ENCODE data around the gene MEFV.

The MEFV gene

DNA sequence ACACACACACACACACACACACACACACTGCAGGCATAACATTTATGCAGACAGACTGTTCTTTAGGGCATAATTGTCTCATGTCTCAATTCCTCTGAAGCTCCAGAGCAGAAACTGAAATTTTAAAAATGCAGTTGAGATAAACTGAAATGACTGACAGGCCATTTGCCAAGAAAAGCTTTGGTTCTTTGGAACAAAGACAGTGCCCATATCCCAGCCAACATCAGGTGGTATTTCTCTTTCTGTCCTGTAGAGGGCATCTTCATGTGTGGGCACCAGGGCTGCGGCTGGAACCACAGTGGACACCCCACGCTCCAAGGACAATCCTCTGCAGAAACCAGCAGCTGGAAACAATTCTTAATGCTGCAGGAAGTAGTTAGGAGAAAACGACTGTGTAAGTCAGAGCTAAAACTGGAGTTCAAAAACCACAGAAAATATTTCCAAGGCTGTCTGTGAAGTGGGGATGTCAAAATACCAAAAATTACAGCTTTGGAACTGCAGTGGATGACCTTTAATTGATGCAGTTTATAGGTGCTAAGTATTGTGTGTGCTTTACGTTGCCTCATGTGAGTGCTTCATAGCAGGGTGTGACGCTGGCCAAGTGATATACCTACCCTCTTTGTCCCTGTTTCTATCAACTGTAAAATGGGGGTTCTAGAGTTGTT is 10.6 kb upstream of the MEFV start:
- no peak for DNase-seq

DNA sequence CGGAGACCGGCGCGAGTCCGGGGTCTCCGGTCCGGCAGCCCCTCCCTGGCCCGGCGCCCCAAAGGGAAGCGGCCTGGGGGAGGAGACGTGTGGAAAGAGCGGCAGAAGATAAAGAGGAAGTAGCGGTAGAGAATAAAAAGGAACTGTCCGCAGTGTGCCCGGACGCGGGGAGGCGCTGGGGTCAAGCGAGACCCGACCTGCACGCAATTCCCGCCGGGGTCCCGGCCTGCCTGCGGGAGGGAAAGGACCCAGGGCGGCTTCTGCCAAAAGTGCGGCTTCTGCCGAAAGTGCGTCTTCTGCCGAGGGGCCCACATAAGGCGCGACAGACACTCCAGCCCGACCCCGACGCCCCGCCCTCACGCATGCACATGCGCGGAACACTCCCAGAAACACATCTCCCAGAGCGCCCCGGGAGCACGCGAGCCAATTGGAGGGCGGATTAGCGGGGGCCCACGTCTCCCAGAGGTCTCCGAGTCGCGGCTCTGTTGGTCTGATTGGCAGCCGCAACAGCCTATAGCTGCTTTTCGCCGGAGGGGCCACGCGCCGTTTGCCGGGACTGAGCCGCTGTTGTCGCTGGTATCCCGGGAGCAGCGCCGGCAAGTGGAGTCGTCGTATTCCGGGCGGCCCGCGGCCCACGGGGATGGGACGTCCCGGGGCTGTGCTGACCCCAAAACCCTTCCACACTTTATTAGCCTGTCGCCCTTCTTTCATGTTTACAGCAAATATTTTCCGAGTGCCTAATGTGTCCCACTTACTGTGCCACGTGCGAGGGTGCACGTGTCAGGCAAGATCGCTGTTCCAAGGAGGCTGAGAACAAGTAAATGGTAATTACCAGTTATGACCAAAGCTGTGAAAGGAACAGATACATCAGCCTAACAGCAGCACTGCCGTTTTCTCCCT is 8.0 kb upstream of the MEFV start:
- DNase-seq: peak; percentile 94

DNA sequence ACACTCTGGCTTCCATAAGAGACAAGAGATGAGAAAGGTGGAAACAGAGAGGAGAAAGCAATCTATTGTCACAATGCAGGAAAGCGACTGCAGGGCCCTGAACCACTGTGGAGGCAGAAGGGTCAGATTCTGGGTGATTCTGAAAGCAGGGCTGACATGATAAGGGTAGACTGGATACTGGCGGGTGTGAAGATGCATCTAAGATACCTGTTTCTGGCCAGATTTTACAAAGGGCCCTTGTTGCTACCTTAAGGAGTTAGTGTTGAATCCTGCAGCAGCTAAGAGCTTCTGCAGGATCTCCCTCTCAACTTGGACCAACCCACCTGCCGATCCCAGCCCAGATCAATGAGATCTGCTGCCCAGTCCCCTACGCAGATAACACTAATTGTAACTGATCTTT is 6.1 kb upstream of the MEFV start:
- no peak for DNase-seq

DNA sequence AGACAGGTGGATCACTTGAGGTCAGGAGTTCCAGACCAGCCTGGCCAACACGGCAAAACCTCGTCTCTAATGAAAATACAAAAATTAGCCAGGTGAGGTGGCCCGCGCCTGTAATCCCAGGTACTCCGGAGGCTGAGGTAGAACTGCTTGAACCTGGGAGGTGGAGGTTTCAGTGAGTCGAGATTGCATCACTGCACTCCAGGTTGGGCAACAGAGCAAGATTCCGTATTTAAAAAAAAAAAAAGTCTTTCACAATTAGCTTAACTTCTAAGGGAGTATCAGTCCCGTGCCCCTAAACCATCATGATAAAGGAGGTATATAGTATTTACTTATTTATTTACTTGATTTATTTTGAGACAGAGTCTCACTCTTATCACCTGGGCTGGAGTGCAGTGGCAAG is 3.4 kb upstream of the MEFV start:
- no peak for DNase-seq

DNA sequence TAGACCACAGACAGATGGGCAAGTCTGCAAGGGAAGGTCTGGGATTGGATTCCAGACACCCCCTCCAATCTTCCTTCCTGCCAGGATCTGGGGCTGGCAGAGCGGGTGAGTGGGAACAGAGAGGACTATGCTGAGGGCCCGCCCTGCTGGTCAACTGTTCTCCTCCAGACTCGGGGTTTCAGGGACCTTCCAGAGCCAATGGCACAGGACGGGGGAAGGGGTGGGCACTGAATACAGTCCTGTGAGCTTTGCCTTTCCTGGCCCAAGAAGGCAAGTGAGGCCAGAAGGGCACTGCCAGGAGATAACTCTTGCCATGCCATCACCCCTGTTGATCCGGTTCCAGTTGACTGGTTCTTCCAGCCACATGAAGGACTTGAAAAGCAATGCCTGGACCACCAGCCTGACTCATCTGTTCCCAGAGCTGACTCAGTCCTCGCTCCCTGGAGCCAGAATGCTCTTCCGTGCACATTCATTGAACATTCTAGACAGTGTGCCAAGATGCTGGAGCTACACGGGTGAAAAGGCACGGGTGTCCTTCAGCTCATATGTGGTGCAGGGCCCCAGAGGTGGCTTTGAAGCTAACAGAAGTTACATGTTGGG is 533 bp upstream of the MEFV start:
- no peak for DNase-seq

DNA sequence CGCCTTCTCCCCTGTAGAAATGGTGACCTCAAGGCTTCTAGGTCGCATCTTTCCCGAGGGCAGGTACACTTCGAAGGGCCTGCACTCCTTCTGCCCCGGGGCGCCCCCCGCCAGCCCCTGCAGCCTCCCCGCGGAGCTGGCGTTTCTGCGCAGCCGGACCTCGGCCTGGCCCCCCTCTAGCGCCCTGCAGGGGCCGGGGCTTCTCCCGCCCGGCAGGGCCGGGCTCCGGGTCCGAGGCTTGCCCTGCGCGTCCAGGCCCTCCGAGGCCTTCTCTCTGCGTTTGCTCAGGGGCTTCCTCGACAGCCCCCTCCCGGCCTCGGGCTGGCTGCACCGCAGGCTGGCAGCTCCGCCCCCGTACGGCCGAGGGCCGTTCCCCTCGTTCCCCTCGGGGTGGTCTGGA is 2.1 kb downstream of the MEFV start:
- no peak for DNase-seq

DNA sequence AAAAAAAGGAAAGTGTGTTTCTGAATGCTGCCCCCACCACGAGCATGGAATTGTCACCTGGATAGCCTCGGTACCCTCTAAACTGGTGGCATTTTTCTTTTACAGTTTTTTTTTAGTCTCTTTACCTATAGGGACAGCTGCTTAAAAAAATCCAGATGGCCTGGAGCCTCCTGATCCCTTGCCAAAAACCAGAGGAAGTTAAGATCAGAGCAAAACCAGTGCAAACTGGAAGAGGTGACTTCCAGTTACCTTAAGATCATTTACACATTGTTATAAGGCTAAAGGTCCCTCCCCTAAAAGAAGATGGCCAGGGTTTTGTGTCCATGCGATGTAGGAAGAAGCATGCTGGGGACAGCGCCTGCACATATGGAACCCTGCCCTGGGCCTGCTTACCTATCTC is 3.5 kb downstream of the MEFV start:
- DNase-seq: no peak

DNA sequence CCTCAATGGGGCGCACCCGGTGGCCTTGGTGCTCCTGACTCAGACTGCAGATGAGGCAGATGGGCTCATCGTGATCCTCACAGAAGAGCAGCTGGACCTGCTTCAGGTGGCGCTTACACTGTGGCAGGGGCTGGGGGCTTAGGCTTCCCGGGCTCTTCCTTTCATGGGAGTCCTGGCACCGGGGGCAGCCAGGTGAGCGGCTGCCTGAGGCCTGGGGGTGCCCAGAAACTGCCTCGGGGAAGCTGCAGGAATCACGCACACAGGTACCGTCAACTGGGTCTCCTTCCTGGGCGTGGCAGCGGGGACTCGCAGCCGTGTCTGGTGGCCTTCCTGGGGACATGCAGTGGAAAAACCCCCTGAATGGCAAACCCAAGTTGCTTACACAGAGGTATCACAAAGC is 7.0 kb downstream of the MEFV start:
- no peak for DNase-seq

DNA sequence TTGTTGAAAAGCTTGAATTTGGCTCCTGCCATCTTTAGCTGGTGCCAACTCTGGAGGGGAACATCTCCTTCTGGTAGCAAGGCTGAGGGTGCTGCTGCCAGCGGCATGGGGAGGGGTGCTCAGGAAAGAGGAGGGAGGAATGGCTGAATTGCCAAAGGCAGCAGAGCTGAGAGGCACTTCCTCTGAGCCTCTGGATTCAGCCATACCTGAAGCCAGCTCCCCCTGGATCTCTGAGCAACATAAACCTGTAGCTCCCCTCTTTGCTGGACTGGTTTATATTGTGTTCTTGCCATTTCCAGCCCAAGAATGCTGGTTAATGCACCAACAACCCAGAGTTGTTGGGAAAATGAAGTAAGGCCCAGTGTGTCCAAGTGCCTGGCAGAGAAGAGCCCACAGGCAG is 7.4 kb downstream of the MEFV start:
- DNase-seq: no peak

DNA sequence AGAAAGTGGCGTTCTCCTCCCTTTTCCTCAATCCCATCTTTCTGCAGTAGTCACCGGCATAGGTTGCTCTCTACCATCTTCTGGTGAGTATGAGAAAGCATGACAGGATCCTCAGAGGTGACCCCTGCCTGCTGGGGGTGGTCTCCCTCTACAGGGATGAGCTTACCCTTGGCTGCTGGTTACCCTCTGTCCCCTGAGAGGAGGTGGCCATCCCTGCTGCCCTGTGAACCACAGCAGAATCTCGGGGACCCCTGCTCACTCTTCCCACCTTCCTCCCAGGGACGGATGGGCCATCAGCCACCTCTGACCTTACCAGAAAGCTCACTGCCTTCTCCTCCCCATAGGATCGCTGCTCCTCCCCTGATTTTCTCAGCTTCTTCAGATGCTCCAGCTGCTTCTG is 7.8 kb downstream of the MEFV start:
- no peak for DNase-seq

DNA sequence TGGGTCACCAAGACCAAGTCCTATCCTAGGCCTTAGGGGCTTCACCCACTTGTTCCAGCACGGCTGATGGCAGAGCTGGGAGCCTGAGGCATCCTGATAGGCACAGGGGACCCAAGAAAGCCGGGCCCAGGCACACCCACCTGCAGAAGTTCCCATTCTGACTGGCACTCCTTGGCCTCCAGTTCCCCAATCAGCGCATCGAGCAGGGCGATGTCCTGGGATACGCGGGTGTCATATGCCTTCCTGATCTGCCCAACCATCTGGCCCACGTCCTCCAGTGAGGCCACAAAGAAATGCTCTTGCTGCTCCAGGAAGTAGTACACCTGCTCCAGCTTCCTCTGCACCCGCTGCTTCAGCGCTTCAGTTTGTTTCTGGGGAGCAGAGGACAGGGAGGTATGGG is 9.6 kb downstream of the MEFV start:
- DNase-seq: no peak

DNA sequence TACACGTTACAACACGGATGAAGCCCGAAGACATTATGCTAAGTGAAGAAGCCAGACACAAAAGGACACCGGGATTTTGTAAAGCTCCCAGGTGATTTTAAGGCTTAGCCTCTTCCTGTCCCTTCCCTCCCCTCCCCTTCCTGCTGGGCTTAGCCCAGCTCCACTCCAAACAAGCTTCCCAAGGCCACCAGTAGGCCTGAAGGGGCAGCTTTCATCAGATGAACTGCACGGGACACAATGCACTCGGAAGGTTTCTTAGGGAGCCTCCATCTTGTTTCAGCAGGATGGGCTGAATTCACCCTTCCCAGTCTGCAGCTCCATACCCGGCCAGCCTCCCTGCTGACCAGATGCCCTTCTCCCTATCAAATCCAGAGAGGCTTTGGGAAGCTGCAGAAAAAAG is 10.4 kb downstream of the MEFV start:
- no peak for DNase-seq

DNA sequence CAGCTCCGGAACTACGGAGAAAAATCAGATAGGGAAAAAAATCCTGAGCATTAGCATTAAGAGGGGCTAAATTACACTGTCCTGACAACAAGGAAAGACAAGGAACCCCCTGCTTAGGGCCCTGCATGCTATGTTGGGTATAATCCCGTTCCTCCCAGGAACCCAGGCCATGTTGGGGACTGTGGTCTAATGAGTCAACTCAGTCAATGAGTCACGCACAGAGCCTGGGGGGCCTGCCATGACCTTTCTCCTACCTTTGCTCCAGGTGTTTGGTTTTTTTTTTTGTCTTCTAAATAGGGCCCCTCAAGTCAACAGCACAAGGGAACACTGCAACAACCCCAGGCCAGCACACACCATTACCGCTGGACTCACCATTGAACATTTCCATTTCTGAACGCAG is 12.6 kb downstream of the MEFV start:
- DNase-seq: no peak

DNA sequence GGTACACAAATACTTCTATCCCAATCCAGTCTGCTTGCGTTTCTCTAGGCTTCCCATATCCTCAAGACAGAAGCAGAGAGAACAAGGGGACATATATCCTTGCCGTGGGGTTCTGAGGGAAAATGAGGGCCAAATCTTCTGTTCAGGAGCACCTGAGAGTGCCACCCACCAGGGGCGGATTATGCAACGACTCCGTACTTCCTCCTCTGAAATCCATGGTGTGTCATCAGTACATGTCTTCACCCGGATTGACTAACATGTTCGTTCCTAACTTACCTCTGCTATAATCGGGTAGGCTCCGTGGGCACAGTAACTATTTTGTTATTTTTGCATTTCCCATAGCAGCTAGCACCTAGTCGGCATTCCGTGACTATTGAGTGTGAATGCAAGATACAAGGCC is 13.7 kb downstream of the MEFV start:
- no peak for DNase-seq

DNA sequence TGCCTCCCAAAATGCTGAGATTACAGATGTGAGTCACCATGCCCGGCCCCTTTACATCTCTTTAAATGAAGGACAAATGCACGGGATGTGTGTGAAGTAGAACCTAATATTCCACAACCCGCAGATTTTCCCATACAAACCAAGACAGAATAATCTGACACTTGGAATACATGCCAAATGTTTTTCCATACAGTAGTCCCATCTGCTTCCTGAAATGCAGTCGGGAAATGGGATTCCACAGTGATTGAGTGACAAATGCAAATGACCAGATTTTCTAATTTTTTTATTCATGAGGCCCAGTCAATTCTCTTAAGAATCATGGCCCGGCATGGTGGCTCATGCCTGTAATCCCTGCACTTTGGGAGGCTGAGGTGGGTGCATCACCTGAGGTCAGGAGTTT is 14.7 kb downstream of the MEFV start:
- no peak for DNase-seq

DNA sequence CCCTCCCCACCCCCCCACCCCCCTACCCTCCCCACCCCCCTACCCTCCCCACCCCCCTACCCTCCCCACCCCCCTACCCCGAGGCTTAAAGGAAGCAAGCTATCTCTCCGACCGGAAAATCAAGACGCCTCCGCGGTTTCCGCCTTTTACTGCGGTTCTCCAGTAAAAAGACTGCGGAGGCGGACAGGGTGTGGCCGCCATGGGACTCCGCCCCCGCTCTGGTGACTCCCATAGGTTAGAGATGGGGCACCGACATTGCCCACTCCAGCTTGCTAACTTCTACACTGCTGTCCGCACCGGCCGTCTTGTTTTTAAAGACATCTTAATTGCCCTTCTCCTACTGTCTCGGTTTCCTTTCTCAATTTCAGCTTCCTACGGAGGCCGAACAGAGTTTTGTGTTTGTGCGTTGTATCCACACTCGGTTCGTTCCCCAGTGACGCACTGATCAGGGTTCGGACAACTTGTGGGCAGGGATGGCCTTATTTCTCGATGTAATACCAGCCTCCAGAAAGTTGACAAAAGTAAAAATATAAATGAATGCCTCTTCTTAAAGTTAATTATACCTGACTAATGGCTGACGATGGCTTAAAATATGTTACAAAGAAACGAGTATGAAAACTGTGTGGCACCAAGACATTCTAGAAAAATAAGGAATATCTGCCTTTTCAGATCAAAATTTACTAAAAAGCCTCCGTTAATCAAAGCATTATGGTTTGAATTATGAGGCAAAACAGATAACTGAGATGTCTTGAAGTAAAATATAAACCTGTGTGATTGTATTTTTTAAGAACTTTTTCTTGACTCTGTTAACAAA is 20.4 kb downstream of the MEFV start:
- DNase-seq: peak; percentile 48

DNA sequence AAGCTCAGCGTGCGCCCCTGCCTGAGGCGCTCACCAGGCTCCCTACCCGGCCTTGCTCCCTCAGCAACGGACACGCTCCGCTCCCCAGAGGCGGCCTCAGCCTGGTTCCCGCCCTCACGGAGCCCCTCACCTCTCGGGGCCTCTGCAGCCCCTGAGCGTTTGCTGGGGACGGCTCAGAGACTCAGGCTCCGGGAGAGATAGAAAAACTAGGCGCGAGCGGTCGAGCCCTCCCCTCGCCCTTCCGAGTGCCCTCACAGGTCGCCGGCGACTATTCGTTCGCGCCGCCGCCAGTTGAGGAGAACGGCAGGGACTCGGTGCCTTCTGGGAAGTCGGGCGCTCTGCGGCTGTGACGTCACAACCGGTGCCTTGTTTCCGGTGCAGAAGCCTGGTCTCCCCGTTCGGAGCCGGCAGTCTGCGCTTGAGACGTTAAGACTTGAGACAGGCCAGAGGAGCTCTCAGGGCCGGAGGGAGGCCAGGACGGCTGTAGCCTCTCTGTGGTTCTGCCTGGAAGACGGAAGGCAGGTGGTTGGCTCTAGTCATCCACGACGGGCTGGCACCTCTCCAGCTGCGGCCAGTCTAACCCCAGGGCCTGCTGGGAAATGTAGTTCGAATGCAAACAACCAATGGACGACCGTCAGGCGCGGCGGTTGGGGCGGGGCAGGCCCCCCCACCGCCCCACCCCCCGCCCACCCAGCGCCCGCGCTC is 21.4 kb downstream of the MEFV start, which contains the start of gene ZNF200:
ZNF200 (minus strand) TSS at position 302 of the 705 bp plus-strand sequence. CDS start 1,403 bp downstream, outside the sequence.
- DNase-seq: peak; percentile 93

DNA sequence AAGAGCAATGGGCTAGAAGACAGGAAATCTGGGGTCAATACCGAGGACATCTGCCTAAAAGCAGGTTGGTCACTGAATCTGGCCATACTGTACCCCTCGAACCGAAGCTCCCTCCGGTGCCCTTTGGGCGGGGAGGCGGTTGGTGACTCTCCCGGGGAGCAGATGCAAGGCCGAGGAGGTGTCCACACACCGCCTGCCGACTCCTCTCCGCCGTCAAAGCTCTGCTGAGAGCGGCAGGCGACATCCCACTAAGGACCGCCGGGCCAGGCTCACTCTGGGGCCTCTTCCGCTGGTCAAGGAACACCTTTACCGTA is 21.9 kb downstream of the MEFV start:
- DNase-seq: no peak

DNA sequence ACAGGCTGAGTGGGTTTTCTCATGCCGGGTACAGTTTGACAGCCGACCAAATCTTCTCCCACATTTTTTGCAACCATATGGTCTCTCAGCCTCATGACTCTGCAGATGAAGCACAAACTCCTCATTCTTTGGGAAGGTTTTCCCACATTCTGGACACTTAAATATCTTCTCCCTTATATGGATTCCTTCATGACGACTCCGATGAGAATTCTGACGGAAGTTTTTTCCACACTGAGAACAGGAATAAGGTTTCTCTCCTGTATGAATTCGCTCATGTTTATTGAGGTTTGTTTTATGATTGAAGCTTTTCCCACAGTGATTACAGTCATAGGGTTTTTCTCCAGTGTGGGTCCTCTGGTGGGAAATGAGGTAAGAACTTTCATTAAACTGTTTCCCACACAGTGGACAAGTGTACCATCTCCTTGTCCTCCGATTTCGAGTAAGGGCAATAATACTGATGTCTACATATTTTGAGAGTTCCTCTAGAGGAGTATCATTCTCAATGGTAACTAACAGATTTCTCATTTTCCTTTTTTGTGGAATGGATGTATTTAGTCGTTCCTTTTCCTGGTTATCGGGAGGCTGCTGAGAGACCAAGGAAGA is 32.4 kb downstream of the MEFV start:
- no peak for DNase-seq

DNA sequence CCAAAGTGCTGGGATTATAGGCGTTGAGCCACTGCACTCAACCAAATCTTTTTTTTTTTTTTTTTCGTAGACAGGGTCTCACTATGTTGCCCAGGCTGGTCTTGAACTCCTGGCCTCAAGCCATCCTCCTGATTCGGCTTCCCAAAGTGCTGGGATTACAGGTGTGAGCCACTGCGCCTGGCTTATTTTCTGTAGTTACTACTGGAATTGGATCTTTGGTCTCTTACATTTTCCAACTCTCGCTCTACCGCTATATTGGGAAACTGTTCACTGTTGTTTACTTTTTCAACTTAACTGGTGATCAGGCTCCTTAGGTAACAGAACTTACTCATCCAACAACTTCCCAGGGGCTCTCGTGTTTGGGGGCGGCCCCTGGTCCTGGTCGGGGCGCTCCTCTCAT is 35.6 kb downstream of the MEFV start:
- no peak for DNase-seq

DNA sequence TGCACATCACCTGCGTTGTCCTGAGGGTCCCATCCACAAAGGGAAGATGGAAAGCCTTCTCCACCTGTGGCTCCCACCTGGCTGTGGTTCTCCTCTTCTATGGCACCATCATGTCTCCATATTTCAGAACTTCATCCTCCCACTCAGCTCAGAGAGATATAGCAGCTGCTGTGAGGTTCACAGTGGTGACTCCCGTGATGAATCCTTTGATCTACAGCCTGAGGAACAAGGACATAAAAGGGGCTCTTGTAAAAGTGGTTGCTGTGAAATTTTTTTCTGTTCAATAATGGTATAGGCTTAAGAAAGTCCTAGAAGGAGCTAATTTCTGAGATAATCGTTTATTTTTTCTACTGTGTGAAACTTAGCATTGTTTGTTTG is 40.2 kb downstream of the MEFV start:
- DNase-seq: no peak

DNA sequence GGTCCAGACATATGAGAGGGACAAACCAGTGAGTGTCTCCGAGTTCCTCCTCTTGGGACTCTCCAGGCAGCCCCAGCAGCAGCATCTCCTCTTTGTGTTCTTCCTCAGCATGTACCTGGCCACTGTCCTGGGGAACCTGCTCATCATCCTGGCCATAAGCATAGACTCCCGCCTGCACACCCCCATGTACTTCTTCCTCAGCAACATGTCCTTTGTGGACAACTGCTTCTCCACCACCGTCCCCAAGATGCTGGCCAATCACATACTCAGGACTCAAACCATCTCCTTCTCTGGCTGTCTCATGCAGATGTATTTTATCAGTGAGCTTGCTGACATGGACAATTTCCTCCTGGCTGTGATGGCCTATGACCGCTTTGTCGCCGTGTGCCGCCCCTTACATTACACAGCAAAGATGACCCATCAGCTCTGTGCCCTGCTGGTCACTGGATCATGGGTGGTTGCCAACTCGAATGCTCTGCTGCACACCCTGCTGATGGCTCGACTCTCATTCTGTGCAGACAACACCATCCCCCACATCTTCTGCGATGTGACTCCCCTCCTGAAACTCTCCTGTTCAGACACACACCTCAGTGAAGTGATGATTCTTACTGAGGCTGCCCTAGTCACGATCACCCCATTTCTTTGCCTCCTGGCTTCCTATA is 40.7 kb downstream of the MEFV start:
- DNase-seq: peak; percentile 48

Measured in activated T-cell treated with anti-CD3 and anti-CD28 coated beads, Interleukin-2, amount 50 U/mL, for 1 hour (primary cell).